ENCODE data around the gene TMEM187.

- TF ChIP-seq CTCF (IDR thresholded peaks at IDR 0.05) (no peak), EZH2 (IDR thresholded peaks at IDR 0.05) (no peak)
These were observed 18.5 kb upstream of the TMEM187 start for GRCh38 chrX:153953892-153954557.

Data from neural progenitor cell (in vitro differentiated cells).